Mesenteric fat pad (tissue), 1 donor: ENCODE results near the gene ANKRD13A. TPM values are rescaled to one million over a fixed set of nuclear protein-coding genes. Genes with fewer than 3 reads are reported as not detected.
"Not testable (repeated sequence)": the region's sequence is repeated elsewhere in the genome, so short reads cannot be mapped to it uniquely, and the experiment has no call there.

ENCODE experiments used
- DNase-seq: peaks from one replicate; pipeline ENCODE4 v3.0.0-alpha.2; 2020; ENCODE audit warnings: low spot score
- total RNA-seq: library from RNA; stranded (reverse); fragmentation: NEBNext Ultra II Directional; extraction: Animal tissue kit (Norgen Biotek cat#: 25700); gene quantifications from one replicate; pipeline ENCODE4 v1.2.1, GENCODE V29; 2021
- donor health status: DM: yes; HTN: yes; CAD: no.

The ANKRD13A gene
- total RNA-seq, 1 donor from 2014 or later: 29.8 TPM

GRCh38 chr12:110047297-110047940 is 48.2 kb downstream of the ANKRD13A start:
- DNase-seq: no peak

DNA sequence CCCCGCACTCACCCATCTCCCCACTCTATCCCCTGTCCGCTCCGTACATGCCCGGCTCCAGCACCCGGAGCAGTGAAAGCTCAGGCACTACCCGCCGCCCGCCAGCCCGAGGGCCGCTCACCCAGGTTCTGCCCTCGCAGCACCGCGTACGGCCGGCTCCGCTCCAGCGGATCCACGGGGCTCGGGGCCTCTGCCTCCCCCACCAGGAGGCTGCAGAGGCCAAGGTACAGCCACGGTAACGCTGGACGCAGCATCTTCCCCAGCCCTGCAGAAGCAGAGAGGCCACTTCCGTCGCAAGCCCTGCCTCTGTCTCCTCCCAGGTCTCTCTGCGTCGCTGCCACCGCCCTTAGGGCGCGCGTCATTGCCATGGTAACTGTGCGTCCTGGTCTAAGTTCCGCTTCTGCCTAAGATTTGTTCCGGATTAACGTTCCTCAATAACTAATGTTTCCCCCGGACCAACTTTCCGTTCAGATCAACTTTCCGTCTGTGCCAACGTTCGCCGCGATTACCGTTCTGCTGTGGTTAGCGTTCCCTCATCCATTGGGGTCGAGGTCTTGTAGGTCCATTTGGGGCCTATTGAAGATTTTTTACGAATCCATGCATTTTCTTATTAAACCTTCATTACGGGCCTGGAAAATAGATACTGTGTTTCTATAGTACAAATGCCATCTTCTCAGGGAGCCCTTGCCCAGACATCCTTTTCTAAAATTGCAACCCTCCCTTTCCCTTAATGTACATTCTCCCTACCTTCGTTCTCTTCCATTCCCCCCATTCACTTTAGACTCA is 49.2 kb downstream of the ANKRD13A start, which contains the start of gene C12orf76:
TSS of gene C12orf76 (minus strand) at position 281 of the 786 bp plus-strand sequence. CDS start at position 254, 27 bp downstream.
- peak; percentile 96 for DNase-seq

DNA sequence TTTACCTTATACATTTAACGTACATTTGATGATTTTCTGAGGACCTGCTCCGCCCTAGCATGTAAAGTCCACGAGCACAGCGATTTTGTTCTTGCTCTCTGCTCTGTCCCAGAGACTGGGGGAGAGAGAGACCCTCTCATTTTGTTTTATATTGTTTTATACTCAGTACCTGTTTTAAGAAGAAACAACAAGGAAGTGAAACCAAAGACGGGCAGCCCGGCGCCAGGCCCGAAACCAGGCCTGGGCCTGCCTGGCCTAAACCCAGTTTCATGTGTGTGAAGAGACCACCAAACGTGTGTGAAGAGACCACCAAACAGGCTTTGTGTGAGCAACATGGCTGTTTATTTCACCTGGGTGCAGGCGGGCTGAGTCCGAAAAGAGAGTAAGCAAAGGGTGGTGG is 49.8 kb downstream of the ANKRD13A start:
- DNase-seq: not testable (repeated sequence)

GRCh38 chr12:110049666-110050065 is 50.4 kb downstream of the ANKRD13A start:
- not testable (repeated sequence) for DNase-seq

DNA sequence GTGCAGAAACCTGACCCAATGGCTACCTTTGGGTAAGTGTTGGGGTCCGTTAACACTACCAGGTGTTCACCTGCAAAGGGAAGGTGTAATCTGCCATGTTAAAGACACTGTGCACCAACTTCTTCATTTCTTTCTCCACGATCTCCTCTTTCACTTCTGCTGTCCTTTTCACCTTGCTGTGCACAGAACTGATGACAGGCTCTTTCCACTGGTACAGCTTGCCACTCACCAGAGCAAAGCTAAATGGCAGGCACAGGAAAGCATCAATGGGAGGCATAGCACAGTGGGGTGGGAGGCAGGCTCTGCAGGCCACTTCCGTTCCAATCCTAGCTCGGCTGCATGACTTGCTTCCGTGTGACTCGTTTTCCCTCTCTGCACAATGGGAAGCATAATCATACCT is 51.7 kb downstream of the ANKRD13A start:
- no peak for DNase-seq

DNA sequence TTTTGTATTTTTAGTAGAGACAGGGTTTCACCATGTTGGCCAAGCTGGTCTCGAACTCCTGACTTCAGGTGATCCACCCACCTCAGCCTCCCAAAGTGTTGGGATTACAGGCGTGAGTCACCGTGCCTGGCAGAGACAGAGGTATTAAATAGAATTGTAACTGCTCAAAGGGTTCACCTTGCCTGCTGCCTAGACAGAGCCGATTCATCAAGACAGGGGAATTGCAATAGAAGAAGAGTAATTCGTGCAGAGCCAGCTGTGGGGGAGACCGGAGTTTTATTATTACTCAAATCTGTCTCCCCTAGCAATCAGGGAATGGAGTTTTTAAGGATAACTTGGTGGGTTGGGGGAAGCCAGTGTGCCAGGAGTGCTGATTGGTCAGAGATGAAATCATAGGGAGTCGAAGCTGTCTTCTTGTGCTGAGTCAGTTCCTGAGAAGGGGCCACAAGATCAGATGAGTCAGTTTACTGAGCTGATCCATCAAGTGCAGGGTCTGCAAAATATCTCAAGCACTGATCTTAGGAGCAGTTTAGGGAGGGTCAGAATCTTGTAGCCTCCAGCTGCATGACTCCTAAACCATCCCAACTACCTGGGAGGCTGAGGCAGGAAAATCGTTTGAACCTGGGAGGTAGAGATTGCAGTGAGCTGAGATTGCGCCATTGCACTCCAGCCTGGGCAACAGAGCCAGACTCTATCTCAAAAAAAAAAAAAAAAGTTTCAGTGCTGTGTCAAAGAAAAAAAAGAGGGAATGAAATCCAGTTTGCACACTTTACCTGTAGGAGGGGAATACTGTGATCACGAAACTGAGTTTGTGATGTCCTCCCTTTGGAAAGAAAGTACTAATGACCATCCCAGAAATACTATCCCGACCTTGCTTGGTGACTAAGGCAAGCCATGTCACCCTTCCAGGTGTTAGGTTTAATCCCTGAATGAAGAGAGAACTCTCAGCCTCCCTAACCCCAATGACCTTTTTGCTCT is 56.4 kb downstream of the ANKRD13A start:
- DNase-seq: not testable (repeated sequence)

DNA sequence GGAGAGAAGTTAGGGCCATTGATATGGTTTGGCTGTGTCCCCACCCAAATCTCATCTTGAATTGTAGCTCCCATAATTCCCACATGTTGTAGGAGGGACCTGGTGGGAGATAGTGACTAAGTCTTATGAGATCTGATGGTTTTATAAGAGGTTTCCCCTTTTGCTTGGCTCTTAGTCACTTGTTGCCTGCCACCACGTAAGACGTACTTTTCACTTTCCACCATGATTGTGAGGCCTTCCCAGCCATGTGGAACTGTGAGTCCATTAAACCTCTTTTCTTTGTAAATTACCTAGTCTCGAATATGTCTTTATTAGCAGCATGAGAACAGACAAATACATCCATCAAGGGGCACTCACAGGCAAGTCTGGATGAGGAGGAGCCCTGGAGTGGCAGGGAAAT is 57.4 kb downstream of the ANKRD13A start:
- not testable (repeated sequence) for DNase-seq

DNA sequence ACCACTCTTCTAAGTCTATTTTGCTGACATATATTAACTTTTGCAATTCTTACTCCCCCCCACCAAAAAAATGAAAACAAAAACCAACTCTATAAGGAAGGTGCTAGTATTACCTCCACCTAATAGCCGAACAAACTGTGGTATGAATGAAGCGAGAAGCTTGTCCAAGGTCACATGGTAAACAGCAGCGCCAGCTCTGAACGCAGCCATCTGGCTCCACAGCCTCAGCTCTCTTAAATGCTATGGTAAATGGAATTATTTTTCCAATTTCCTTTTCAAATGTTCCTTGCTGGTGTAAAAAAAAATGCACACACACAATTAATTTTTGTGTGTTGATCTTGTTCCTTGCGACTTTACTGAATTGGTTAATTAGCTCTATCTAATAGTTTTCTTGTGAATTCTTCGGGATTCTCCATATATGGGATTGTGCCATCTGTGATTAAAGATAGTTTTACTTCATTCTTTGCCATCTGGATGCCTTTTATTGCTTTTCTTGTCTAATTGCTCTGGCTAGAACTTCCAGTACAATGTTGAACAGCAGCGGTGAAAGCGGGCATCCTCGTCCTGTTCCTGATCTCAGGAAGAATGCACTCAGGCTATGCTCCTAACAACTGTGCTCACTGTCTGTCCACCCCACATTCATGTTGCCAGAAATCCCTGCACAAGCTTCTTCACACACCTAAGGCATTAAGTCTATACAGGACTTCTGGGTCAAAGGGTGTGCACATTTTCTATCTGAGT is 59.8 kb downstream of the ANKRD13A start:
- DNase-seq: no peak

- no peak for DNase-seq
These were observed 60.4 kb downstream of the ANKRD13A start for GRCh38 chr12:110059651-110060000.

DNA sequence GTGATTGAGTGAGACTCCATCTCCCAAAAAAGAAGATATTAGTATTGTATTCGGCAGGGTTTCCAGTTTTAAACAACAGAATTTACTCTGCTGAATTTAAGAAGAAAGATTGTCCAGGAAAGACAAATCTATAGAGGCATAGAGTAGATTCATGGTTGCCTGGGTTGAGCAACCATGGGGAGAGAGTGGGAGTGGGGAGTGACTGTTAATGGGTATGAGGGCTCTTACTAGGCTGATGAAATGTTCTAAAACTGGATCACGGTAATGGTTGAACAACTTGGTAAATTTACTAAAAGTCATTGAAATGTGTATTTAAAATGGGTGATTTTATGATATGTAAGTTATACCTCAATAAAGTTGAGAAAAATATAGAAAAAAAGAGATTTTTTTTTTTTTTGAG is 63.0 kb downstream of the ANKRD13A start:
- no peak for DNase-seq

DNA sequence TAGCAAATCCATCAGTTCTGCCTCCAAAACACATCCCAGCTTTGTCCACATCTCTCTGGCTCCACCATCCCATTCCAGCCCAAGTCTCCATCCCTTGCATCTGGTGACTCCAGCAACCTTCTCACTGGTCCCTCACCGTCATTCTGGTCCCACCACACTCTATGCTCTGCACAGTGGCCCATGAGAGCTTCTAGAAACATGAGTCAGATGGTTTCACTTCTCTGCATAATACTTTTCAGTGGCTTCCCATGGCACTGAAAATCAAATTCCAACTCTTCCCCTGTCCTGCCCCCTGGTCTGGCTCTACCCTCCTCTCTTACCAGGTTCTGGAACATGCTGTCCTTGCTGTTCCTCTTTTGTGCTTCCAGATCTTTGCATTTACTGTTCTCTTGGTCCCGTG is 66.3 kb downstream of the ANKRD13A start:
- DNase-seq: no peak

GRCh38 chr12:110067531-110067930 is 68.3 kb downstream of the ANKRD13A start:
- DNase-seq: no peak

GRCh38 chr12:110068115-110068514 is 68.9 kb downstream of the ANKRD13A start:
- DNase-seq: not testable (repeated sequence)

DNA sequence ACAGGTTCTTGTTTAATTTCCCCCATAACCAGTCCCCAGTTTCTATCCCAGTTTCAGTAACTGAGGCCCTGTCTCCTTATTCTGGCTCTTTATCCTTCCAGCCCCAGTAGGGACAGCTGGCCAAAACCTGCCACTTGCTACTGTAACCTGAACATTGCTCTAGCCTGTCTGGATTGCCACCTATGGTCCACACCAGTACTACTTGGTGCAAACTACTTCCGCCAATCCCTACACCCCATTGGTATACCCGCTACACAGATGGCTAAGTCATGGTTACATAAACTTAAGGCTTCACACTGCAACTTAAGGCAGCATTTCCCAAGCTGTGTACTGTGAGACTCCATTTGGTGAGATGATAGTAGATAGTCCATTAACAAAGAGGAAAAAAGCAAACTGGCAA is 69.4 kb downstream of the ANKRD13A start:
- no peak for DNase-seq

DNA sequence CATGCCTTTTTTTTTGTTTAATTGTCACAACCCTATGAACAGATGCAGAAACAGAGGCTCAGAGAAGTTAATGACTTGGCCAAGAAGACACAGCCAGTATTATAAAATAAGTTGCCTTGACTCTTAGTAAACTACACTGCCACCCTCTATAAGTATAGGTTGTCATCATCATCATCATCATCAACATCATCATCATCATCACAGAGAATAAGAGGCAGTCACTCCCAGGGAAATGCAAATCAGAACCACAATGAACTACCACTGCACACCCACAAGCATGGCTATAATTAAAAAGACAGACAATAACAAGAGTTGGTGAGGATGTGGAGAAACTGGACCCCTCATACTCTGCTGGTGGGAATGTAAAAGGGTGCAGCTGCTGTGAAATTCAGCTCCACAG is 72.3 kb downstream of the ANKRD13A start:
- DNase-seq: no peak

- no peak for DNase-seq
These were observed 72.7 kb downstream of the ANKRD13A start for GRCh38 chr12:110071967-110072366.

DNA sequence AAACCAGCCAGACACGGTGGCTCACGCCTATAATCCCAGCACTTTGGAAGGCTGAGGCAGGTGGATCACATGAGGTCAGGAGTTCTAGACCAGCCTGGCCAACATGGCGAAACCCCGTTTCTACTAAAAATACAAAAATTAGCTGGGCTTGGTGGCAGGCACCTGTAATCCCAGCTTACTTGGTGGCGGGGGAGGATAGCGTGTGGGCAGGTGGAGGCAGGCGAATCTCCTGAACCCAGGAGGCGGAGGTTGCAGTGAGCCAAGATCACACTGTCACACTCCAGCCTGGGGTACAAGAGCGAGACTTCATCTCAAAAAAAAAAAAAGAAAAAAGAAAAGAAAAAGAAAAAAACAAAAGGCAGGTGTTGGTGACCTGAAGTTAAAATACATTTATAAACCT is 73.4 kb downstream of the ANKRD13A start:
- DNase-seq: not testable (repeated sequence)

- DNase-seq: no peak
These were observed 74.0 kb downstream of the ANKRD13A start for GRCh38 chr12:110073049-110073831.

DNA sequence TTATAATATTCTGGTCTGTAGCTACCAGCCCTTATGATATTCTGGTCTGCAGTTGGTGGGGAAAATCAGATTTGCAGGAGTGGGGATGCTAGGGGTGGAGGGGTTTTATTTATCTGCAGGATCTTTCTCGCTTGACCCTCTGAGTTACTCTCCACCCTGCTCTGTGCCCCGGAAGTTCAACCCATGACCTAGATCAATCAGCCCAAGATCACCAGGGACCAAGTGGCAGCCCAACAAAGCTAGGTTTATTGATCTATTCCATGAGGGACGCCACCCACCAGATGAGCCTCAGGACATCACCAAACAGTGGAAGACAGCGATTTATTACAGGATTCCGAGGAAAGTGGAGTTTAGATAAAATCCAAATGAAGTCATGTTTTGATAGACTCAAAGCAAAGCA is 74.9 kb downstream of the ANKRD13A start:
- DNase-seq: no peak

- no peak for DNase-seq
These were observed 76.7 kb downstream of the ANKRD13A start for GRCh38 chr12:110075880-110076279.
